ENCODE data around the gene HPSE2. TPM values are rescaled to one million over a fixed set of nuclear protein-coding genes. Genes with fewer than 3 reads are reported as not detected.
A peak's percentile ranks its signal among the peaks of the same experiment; 100 is the strongest.
"Not testable (repeated sequence)": the region's sequence is repeated elsewhere in the genome, so short reads cannot be mapped to it uniquely, and the experiment has no call there.

Gene HPSE2
- total RNA-seq, 1 experiment from 2014 or later = 0.48 TPM

GRCh38 chr10:99232360-99232999 lies 3.2 kb downstream of the HPSE2 start:
- peaks cover 80% of the 10 kb centered on the region for H3K27me3 ChIP-seq (ENCODE audit: control insufficient read depth, insufficient read depth, low read length)
- H3K36me3 ChIP-seq (replicated peaks; ENCODE audit: control insufficient read depth, insufficient read depth, low read length) = no peaks in the 10 kb centered on the region
- peak overlapping the region; percentile 43 for H3K4me3 ChIP-seq (ENCODE audit: insufficient read depth, low read depth, low read length)
- peak; percentile 77 for DNase-seq

- Histone ChIP-seq H3K36me3 (replicated peaks; ENCODE audit: control insufficient read depth, insufficient read depth, low read length) (no peaks in the 10 kb centered on the region), H3K27me3 (ENCODE audit: control insufficient read depth, insufficient read depth, low read length) (peaks cover 8% of the 10 kb centered on the region), H3K4me3 (ENCODE audit: insufficient read depth, low read depth, low read length) (no peak overlapping the region)
- DNase-seq = no peak
Observed at GRCh38 chr10:99224766-99225165, 10.9 kb downstream of the HPSE2 start.

GRCh38 chr10:99207340-99207739 lies 28.3 kb downstream of the HPSE2 start:
- no peak for DNase-seq
- Histone ChIP-seq H3K36me3 (replicated peaks; ENCODE audit: control insufficient read depth, insufficient read depth, low read length) (no peaks in the 10 kb centered on the region), H3K4me3 (ENCODE audit: insufficient read depth, low read depth, low read length) (no peak overlapping the region), H3K27me3 (ENCODE audit: control insufficient read depth, insufficient read depth, low read length) (no peaks in the 10 kb centered on the region)

GRCh38 chr10:99203310-99203709 lies 32.3 kb downstream of the HPSE2 start:
- no peaks in the 10 kb centered on the region for H3K36me3 ChIP-seq (replicated peaks; ENCODE audit: control insufficient read depth, insufficient read depth, low read length)
- H3K4me3 ChIP-seq (ENCODE audit: insufficient read depth, low read depth, low read length) = no peak overlapping the region
- H3K27me3 ChIP-seq (ENCODE audit: control insufficient read depth, insufficient read depth, low read length) = no peaks in the 10 kb centered on the region
- DNase-seq = no peak

- H3K36me3 ChIP-seq (replicated peaks; ENCODE audit: control insufficient read depth, insufficient read depth, low read length) = no peaks in the 10 kb centered on the region
- DNase-seq = no peak
- H3K27me3 ChIP-seq (ENCODE audit: control insufficient read depth, insufficient read depth, low read length) = no peaks in the 10 kb centered on the region
- H3K4me3 ChIP-seq (ENCODE audit: insufficient read depth, low read depth, low read length) = no peak overlapping the region
Observed at GRCh38 chr10:99172950-99173349, 62.7 kb downstream of the HPSE2 start.

GRCh38 chr10:99172128-99172738 lies 63.4 kb downstream of the HPSE2 start:
- Histone ChIP-seq H3K27me3 (ENCODE audit: control insufficient read depth, insufficient read depth, low read length) (no peaks in the 10 kb centered on the region), H3K4me3 (ENCODE audit: insufficient read depth, low read depth, low read length) (no peak overlapping the region), H3K36me3 (replicated peaks; ENCODE audit: control insufficient read depth, insufficient read depth, low read length) (no peaks in the 10 kb centered on the region)
- peak; percentile 69 for DNase-seq

GRCh38 chr10:99170116-99170675 lies 65.5 kb downstream of the HPSE2 start:
- H3K4me3 ChIP-seq (ENCODE audit: insufficient read depth, low read depth, low read length) = no peak overlapping the region
- DNase-seq = no peak
- H3K36me3 ChIP-seq (replicated peaks; ENCODE audit: control insufficient read depth, insufficient read depth, low read length) = no peaks in the 10 kb centered on the region
- H3K27me3 ChIP-seq (ENCODE audit: control insufficient read depth, insufficient read depth, low read length) = no peaks in the 10 kb centered on the region

- Histone ChIP-seq H3K4me3 (ENCODE audit: insufficient read depth, low read depth, low read length) (no peak overlapping the region), H3K27me3 (ENCODE audit: control insufficient read depth, insufficient read depth, low read length) (no peaks in the 10 kb centered on the region), H3K36me3 (replicated peaks; ENCODE audit: control insufficient read depth, insufficient read depth, low read length) (no peaks in the 10 kb centered on the region)
- DNase-seq = no peak
Observed at GRCh38 chr10:99161165-99161564, 74.5 kb downstream of the HPSE2 start.

GRCh38 chr10:99143651-99144050 lies 92.0 kb downstream of the HPSE2 start:
- H3K4me3 ChIP-seq (ENCODE audit: insufficient read depth, low read depth, low read length) = no peak overlapping the region
- no peak for DNase-seq
- no peaks in the 10 kb centered on the region for H3K36me3 ChIP-seq (replicated peaks; ENCODE audit: control insufficient read depth, insufficient read depth, low read length)
- no peaks in the 10 kb centered on the region for H3K27me3 ChIP-seq (ENCODE audit: control insufficient read depth, insufficient read depth, low read length)

GRCh38 chr10:99143011-99143410 lies 92.6 kb downstream of the HPSE2 start:
- Histone ChIP-seq H3K36me3 (replicated peaks; ENCODE audit: control insufficient read depth, insufficient read depth, low read length) (no peaks in the 10 kb centered on the region), H3K4me3 (ENCODE audit: insufficient read depth, low read depth, low read length) (no peak overlapping the region), H3K27me3 (ENCODE audit: control insufficient read depth, insufficient read depth, low read length) (no peaks in the 10 kb centered on the region)
- no peak for DNase-seq

GRCh38 chr10:99132897-99133296 lies 102.8 kb downstream of the HPSE2 start:
- H3K36me3 ChIP-seq (replicated peaks; ENCODE audit: control insufficient read depth, insufficient read depth, low read length); H3K27me3 ChIP-seq (ENCODE audit: control insufficient read depth, insufficient read depth, low read length); DNase-seq; H3K4me3 ChIP-seq (ENCODE audit: insufficient read depth, low read depth, low read length): not testable (repeated sequence)

GRCh38 chr10:99125879-99126278 lies 109.8 kb downstream of the HPSE2 start:
- Histone ChIP-seq H3K4me3 (ENCODE audit: insufficient read depth, low read depth, low read length) (no peak overlapping the region), H3K27me3 (ENCODE audit: control insufficient read depth, insufficient read depth, low read length) (no peaks in the 10 kb centered on the region), H3K36me3 (replicated peaks; ENCODE audit: control insufficient read depth, insufficient read depth, low read length) (no peaks in the 10 kb centered on the region)
- DNase-seq = no peak

- H3K27me3 ChIP-seq (ENCODE audit: control insufficient read depth, insufficient read depth, low read length) = no peaks in the 10 kb centered on the region
- H3K36me3 ChIP-seq (replicated peaks; ENCODE audit: control insufficient read depth, insufficient read depth, low read length) = no peaks in the 10 kb centered on the region
- no peak for DNase-seq
- no peak overlapping the region for H3K4me3 ChIP-seq (ENCODE audit: insufficient read depth, low read depth, low read length)
Observed at GRCh38 chr10:99124376-99124775, 111.3 kb downstream of the HPSE2 start.

GRCh38 chr10:99123851-99124250 lies 111.8 kb downstream of the HPSE2 start:
- no peak for DNase-seq
- no peaks in the 10 kb centered on the region for H3K27me3 ChIP-seq (ENCODE audit: control insufficient read depth, insufficient read depth, low read length)
- H3K36me3 ChIP-seq (replicated peaks; ENCODE audit: control insufficient read depth, insufficient read depth, low read length) = no peaks in the 10 kb centered on the region
- H3K4me3 ChIP-seq (ENCODE audit: insufficient read depth, low read depth, low read length) = no peak overlapping the region

GRCh38 chr10:99123336-99123735 lies 112.3 kb downstream of the HPSE2 start:
- no peak for DNase-seq
- no peaks in the 10 kb centered on the region for H3K36me3 ChIP-seq (replicated peaks; ENCODE audit: control insufficient read depth, insufficient read depth, low read length)
- H3K4me3 ChIP-seq (ENCODE audit: insufficient read depth, low read depth, low read length) = no peak overlapping the region
- H3K27me3 ChIP-seq (ENCODE audit: control insufficient read depth, insufficient read depth, low read length) = no peaks in the 10 kb centered on the region

Measured in H7 (cell line).